ENCODE data around the gene FAM120C. TPM values are rescaled to one million over a fixed set of nuclear protein-coding genes. Genes with fewer than 3 reads are reported as not detected.

Gene FAM120C
- total RNA-seq, 1 donor from 2014 or later = 14.0 TPM

GRCh38 chrX:54181202-54181953 lies 1.7 kb downstream of the FAM120C start:
- Mint-ChIP-seq H3K9me3 (peaks cover 4% of the 10 kb centered on the region), H3K27me3 (ENCODE audit: low read depth) (no peaks in the 10 kb centered on the region), H3K27ac (ENCODE audit: unreplicated experiment) (no peak overlapping the region), H3K36me3 (ENCODE audit: low read depth) (peaks cover 12% of the 10 kb centered on the region), H3K4me1 (peaks cover 52% of the 10 kb centered on the region), H3K4me3 (peak overlapping the region; percentile 87)
- DNase-seq (ENCODE audit: low read depth, low spot score) = no peak
- no peak for TF ChIP-seq CTCF (conservative IDR thresholded peaks at IDR 0.05)

- no peak for TF ChIP-seq CTCF (conservative IDR thresholded peaks at IDR 0.05)
- peak overlapping the region; percentile 87 for H3K4me3 Mint-ChIP-seq
- H3K9me3 Mint-ChIP-seq = peaks cover 4% of the 10 kb centered on the region
- no peak for DNase-seq (ENCODE audit: low read depth, low spot score)
- H3K4me1 Mint-ChIP-seq = peaks cover 52% of the 10 kb centered on the region
- no peaks in the 10 kb centered on the region for H3K27me3 Mint-ChIP-seq (ENCODE audit: low read depth)
- H3K27ac Mint-ChIP-seq (ENCODE audit: unreplicated experiment) = no peak overlapping the region
- peaks cover 12% of the 10 kb centered on the region for H3K36me3 Mint-ChIP-seq (ENCODE audit: low read depth)
Measured at GRCh38 chrX:54180403-54180802, 2.7 kb downstream of the FAM120C start.

- peaks cover 48% of the 10 kb centered on the region for H3K4me1 Mint-ChIP-seq
- H3K36me3 Mint-ChIP-seq (ENCODE audit: low read depth) = peaks cover 16% of the 10 kb centered on the region
- H3K4me3 Mint-ChIP-seq = peak overlapping the region; percentile 12
- H3K27me3 Mint-ChIP-seq (ENCODE audit: low read depth) = no peaks in the 10 kb centered on the region
- no peak for TF ChIP-seq CTCF (conservative IDR thresholded peaks at IDR 0.05)
- H3K9me3 Mint-ChIP-seq = peaks cover 4% of the 10 kb centered on the region
- no peak for DNase-seq (ENCODE audit: low read depth, low spot score)
- no peak overlapping the region for H3K27ac Mint-ChIP-seq (ENCODE audit: unreplicated experiment)
Measured at GRCh38 chrX:54178100-54178940, 4.7 kb downstream of the FAM120C start.

- no peaks in the 10 kb centered on the region for H3K27me3 Mint-ChIP-seq (ENCODE audit: low read depth)
- no peak for TF ChIP-seq CTCF (conservative IDR thresholded peaks at IDR 0.05)
- peaks cover 4% of the 10 kb centered on the region for H3K9me3 Mint-ChIP-seq
- no peak overlapping the region for H3K4me3 Mint-ChIP-seq
- peak overlapping the region; percentile 10 for H3K27ac Mint-ChIP-seq (ENCODE audit: unreplicated experiment)
- DNase-seq (ENCODE audit: low read depth, low spot score) = no peak
- peaks cover 16% of the 10 kb centered on the region for H3K36me3 Mint-ChIP-seq (ENCODE audit: low read depth)
- H3K4me1 Mint-ChIP-seq = peaks cover 48% of the 10 kb centered on the region
Measured at GRCh38 chrX:54177306-54177705, 5.7 kb downstream of the FAM120C start.

- no peak for TF ChIP-seq CTCF (conservative IDR thresholded peaks at IDR 0.05)
- no peak for DNase-seq (ENCODE audit: low read depth, low spot score)
- Mint-ChIP-seq H3K4me1 (peaks cover 15% of the 10 kb centered on the region), H3K36me3 (ENCODE audit: low read depth) (peaks cover 12% of the 10 kb centered on the region), H3K27me3 (ENCODE audit: low read depth) (no peaks in the 10 kb centered on the region), H3K27ac (ENCODE audit: unreplicated experiment) (peak overlapping the region; percentile 43), H3K4me3 (no peak overlapping the region), H3K9me3 (no peaks in the 10 kb centered on the region)
Measured at GRCh38 chrX:54173791-54174190, 9.3 kb downstream of the FAM120C start.
